Neural cell (in vitro differentiated cells): ENCODE data around the gene DAAM2.

ENCODE experiments used
- EZH2 ChIP-seq: fragments of 200-600, 300-800 bp; shearing (Covaris generic), sonication (generic); IDR thresholded peaks from 2 replicates; pipeline ENCODE4 v1.6.1; 2014; ENCODE audit warnings: antibody characterized with exemption, low read length, borderline replicate concordance, mild to moderate bottlenecking; ENCODE audit not compliant: insufficient read depth, poor library complexity, severe bottlenecking
- MXI1 ChIP-seq: fragments of 450-650 bp; conservative IDR thresholded peaks from 2 replicates; pipeline ENCODE4 v1.6.1; 2014; ENCODE audit warnings: antibody characterized with exemption, mild to moderate bottlenecking; ENCODE audit not compliant: poor library complexity, severe bottlenecking
- POLR2AphosphoS5 ChIP-seq: IDR thresholded peaks from 2 replicates; pipeline ENCODE4 v1.6.1; 2012
- SMC3 ChIP-seq: fragments of 450-650 bp; conservative IDR thresholded peaks from 2 replicates; pipeline ENCODE4 v1.6.1; 2014; ENCODE audit warnings: antibody characterized with exemption, mild to moderate bottlenecking, moderate library complexity; ENCODE audit not compliant: poor library complexity
- TF ChIP-seq, protein P1 (sequence below): IDR thresholded peaks from 2 replicates; pipeline ENCODE4 v1.6.1; 2012; ENCODE audit warnings: borderline replicate concordance

- TF ChIP-seq, protein P1, sequence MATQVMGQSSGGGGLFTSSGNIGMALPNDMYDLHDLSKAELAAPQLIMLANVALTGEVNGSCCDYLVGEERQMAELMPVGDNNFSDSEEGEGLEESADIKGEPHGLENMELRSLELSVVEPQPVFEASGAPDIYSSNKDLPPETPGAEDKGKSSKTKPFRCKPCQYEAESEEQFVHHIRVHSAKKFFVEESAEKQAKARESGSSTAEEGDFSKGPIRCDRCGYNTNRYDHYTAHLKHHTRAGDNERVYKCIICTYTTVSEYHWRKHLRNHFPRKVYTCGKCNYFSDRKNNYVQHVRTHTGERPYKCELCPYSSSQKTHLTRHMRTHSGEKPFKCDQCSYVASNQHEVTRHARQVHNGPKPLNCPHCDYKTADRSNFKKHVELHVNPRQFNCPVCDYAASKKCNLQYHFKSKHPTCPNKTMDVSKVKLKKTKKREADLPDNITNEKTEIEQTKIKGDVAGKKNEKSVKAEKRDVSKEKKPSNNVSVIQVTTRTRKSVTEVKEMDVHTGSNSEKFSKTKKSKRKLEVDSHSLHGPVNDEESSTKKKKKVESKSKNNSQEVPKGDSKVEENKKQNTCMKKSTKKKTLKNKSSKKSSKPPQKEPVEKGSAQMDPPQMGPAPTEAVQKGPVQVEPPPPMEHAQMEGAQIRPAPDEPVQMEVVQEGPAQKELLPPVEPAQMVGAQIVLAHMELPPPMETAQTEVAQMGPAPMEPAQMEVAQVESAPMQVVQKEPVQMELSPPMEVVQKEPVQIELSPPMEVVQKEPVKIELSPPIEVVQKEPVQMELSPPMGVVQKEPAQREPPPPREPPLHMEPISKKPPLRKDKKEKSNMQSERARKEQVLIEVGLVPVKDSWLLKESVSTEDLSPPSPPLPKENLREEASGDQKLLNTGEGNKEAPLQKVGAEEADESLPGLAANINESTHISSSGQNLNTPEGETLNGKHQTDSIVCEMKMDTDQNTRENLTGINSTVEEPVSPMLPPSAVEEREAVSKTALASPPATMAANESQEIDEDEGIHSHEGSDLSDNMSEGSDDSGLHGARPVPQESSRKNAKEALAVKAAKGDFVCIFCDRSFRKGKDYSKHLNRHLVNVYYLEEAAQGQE: no peak
- TF ChIP-seq SMC3 (no peak), POLR2AphosphoS5 (no peak), MXI1 (no peak), EZH2 (no peak)
Observed at GRCh38 chr6:39891976-39892375, 99.8 kb downstream of the DAAM2 start.
